Measurements from ENCODE around the gene UST.
A peak's percentile ranks its signal among the peaks of the same experiment; 100 is the strongest.
"Not testable (repeated sequence)": the region's sequence is repeated elsewhere in the genome, so short reads cannot be mapped to it uniquely, and the experiment has no call there.

UST gene

GRCh38 chr6:149024361-149024760 is 277.5 kb downstream of the UST start:
- no peak for DNase-seq

DNA sequence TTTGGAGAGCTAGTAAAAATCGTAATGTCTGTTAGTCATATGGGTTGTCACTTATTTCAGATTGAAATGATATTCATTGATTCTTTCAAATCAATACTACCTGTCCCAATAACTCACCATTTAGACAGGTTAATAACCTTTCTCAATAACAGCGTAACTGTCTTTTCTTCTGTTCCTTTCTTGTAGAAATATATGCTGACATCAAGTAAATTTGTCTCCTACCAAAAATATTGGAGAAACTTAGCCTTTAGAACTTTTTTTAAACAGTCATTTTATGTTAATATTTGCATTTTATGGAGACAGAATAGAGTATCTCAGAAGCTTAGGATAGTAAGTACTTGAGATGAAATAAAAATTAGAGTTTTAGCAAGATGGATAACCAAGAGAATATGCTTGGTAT is 278.2 kb downstream of the UST start:
- DNase-seq: no peak

- peak; percentile 66 to 80 for DNase-seq
Measured at GRCh38 chr6:149026530-149026942, 279.7 kb downstream of the UST start.

DNA sequence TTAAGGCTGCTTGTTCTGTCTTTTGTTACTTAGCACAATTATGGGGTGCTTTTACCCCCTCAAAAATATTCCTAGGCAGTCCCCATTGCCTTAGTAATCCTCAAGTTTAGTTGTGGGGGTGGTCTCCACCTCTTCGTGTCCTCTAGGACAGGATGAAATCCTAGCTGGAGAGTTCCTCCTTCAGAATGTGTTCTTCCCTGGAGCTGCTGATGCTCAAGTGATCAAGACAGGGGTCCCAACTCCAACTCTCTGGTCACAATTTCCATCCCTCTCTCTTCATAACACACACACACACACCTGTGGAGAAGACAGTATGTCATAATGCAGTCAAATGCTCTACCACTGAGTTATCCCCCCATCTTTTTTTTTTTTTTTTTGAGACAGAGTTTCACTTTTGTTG is 280.7 kb downstream of the UST start:
- DNase-seq: no peak

GRCh38 chr6:149028767-149029405 is 282.1 kb downstream of the UST start:
- peak; percentile 80 to 87 for DNase-seq

GRCh38 chr6:149031201-149031858 is 284.5 kb downstream of the UST start:
- no peak for DNase-seq

DNA sequence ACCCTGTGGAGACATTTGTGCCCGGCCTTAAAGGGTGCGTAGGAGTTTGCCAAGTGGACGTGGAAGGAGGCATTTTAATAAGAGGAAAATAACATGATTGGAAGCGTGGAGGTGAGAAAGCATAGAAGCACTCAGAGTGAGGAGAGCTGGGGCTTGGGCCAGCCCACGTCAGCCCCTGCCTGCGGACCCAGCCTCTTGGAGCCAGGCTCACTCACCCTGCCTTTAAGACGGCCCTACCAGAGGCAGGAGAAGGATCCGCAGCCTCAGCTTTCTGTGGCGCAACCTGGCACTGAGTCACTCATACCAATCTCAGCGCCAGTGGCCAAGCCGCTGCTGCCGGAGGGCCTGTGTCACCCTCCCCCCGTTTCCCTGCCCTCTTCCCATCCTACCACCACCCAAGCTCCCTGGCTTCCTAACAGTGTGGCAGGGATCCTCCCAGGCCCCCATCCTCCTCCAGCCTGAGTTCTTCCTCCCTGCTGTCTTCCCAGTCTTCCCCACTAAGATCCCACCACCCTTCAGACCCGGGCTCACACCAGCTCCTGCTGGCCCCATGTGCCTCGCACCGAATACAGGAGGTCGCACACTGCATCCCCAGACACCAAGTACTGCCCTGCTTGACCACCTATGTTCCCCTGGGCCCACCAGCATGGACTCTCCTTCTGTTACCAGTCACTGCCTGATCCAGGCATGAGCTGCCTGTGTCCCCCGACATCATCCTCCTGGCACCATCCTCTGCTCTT is 285.2 kb downstream of the UST start:
- DNase-seq: no peak

DNA sequence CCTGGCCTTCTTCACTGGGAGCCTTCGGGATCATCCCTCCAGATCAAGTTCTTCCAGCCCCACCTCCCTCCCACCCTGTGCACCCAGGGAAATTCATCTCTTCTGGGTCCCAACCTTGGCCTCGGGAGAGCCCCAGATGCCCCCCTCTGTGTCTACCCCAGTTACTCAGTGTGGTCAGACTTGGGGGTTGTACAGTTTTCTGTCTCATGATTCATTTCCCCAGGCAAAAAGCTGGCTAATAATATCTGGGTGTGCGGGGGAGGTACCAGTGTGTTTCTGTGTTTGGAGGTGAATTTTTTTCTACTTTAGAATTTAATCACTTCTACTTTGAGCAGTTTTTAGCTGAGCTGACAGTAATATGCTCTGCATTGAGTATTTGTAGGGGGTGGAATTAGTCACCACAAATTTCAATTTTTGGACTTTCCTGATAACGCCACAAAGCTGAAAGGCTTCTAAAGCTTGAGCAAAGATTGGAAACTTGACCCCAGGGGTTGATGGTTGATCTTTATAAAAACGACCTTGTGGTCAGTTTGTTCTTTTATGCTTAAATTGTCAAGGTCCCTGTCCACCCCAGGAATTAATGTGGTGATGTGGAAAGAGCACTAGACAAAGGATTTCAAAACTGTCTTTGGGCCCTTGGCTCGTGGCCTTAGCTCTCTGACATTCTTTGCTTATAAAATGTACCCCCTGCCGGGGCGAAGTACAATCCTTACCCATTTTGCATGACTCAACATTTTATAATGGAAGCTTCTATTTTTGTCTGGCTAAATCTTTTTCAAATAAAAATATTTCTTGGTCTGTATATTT is 286.0 kb downstream of the UST start:
- no peak for DNase-seq

- no peak for DNase-seq
Measured at GRCh38 chr6:149033454-149033853, 286.6 kb downstream of the UST start.

- DNase-seq: no peak
Measured at GRCh38 chr6:149035766-149036165, 288.9 kb downstream of the UST start.

DNA sequence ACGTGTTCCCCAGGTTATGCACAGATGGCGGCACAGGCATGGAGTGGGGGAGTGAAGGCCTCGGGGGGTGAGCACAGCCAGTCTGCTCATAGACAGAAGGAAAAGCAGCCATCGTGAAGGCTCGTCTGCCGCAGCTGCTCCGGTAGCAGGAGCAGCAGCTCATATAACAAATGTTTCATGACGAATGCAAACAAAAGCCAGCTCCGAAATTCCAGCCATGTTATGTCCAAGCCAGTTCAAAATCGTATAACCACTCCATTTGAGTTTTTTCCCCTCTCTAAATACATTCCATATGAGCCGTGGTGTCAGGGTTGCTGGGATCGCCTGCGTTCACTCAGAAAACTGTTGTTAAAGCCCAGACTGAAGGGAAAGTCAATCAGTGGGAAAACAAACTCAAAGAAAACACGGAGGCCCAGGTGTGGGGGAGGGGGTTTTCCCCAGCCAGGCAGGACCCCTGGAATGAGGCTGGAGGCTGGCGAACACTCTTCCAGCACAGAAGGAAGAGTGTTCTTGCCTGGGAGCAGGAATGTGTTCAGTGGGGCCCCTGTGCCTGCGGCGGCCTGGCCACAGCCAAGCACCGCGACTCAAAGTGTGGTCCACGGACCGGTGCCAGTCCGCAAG is 290.3 kb downstream of the UST start:
- no peak for DNase-seq

GRCh38 chr6:149039025-149039424 is 292.2 kb downstream of the UST start:
- DNase-seq: not testable (repeated sequence)

DNA sequence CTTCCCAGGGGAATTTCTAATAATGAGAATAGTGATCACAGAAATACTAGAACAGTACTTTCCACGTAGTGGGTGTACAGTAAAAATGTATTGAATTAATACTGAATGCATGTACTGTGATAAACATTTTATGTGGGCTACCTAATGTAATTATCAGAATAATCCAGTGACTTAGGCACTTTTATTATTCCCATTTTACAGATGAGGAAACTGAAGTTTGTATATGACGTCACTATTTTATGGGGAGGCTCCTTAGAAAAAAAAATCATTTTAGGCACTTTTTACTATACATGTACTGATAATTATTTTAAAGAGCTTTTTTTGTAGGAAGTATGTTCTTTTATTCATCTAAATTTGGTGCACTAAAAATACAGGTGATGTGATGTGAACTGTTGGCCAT is 295.1 kb downstream of the UST start:
- no peak for DNase-seq

GRCh38 chr6:149043476-149044130 is 296.8 kb downstream of the UST start:
- peak in 1 of 2 experiments; percentile 50 for DNase-seq

DNA sequence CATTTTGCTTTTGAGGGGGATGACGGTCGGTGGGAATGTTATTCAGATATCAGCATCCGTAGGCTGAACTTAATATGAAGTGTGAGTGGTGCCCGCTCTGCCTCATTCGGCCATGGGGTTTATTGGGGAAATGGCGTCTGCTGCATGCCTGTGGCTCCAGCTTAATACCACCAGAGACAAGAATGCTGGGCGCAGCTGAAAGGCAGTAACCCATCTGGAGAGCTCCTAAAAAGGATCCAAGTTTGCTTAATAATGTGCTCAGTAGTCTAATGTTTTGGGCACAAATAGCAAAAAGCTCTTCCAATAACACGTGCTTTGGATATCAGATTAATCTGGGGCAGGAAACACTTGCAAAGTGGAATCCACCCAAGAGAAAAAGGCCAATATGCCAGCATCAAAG is 297.7 kb downstream of the UST start:
- no peak for DNase-seq

DNA sequence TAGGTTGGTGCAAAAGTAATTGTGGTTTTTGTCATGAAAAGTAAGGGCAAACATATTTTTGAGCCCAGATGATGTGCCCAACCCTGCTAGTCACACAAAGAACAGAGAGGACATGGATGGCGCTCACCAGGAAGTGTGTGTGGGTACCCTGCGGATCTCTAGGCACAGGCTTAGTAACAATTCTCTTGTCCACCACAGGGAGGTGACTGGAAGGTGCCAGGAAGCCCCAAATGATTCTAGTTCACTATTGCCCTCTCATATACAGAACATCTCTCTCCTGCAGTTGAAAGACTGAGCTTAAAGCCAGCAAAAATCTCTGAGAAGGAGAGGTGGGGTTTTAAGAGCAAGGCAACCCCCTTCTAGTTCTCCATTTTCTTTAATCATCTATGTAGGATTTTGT is 298.6 kb downstream of the UST start:
- peak in 1 of 2 experiments; percentile 32 for DNase-seq

DNA sequence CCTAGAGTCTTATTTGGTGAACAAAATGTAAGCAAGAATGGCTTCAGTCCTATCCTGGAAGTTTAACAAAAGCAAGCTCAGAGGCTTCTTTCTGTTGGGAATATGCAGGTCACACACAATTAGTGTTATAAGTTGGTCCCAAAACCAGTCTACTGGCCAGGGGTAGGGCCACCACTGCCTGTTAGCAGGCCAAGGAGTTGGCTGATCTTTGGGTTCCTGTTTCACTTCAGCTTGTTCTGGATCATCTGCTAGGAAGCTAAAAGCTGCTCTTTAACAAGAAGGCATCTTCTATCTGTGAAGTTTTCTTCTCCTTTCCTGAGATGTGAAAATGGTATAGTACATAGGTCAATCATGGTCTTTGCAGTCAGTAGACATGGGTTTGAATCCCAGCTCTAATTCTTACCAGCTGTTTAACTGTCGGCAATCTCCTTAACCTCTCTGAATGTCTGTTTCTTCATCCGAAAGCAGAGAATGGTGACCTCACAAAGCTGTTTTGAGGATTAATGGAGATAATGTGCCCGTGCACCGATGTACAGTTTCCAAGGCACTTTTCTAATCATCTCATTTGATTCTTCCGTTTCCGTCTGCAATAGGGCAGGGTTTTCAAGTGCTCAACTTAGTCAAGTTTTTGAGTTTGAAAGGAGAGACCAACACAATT is 299.5 kb downstream of the UST start:
- no peak for DNase-seq

DNA sequence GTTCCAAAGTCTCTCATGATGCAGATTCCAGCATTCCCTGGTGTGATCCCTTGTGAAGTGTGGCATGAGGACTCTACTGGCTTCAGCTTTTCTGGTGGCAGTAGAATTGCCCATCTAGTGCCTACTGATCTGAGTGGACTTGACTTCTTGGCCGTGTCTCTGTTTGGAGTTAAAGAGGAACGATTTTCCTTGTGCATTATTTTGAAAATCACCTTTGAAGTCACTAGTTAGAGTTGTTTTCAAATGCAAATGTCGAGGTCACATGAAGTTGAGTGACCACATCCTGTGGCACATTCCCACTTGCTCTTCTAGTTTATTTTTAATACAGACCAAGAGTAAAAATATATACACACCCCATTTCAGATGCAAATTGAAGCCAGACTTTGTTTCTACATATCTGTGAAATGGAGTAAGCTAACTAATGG is 300.0 kb downstream of the UST start:
- no peak for DNase-seq

DNA sequence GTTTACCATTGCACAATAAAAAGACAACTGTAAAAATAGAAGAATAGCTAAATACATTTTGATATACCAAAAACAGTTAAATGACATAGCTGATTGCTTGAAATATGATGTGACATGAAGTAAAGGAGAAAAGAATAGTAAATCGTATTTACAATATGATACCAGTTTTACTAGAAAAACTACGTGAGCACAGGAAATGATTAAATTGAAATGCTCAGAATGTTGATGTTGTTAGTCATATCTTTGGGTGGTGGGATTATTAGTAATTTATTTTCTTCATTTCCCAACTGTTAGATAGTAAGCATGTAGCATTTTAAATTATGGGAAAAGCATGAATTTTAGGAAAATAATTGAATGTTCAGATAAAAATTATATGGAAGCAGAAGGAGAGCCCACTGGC is 302.4 kb downstream of the UST start:
- DNase-seq: no peak

DNA sequence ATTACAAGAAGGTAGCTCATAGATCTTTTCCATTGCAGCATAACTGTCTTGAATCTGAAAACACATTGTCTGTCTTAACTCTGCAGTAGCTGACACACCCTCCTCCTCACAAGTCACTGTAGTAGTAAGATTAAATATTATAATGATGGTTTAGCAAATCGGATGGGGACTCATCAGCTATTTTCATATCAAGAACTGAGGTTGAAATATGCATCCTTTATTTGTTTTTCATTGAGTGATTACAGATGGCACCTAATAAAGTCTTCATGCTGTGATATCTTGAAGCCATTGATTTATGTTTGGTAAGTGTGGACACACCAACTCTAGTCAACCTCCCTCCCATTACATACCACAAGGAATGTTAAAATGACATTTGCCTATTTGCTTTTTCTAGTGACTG is 303.3 kb downstream of the UST start:
- DNase-seq: no peak

- DNase-seq: no peak
Measured at GRCh38 chr6:149052350-149053106, 305.7 kb downstream of the UST start.
